ENCODE results near the gene DDAH1.
"Not testable (repeated sequence)": the region's sequence is repeated elsewhere in the genome, so short reads cannot be mapped to it uniquely, and the experiment has no call there.

The DDAH1 gene

DNA sequence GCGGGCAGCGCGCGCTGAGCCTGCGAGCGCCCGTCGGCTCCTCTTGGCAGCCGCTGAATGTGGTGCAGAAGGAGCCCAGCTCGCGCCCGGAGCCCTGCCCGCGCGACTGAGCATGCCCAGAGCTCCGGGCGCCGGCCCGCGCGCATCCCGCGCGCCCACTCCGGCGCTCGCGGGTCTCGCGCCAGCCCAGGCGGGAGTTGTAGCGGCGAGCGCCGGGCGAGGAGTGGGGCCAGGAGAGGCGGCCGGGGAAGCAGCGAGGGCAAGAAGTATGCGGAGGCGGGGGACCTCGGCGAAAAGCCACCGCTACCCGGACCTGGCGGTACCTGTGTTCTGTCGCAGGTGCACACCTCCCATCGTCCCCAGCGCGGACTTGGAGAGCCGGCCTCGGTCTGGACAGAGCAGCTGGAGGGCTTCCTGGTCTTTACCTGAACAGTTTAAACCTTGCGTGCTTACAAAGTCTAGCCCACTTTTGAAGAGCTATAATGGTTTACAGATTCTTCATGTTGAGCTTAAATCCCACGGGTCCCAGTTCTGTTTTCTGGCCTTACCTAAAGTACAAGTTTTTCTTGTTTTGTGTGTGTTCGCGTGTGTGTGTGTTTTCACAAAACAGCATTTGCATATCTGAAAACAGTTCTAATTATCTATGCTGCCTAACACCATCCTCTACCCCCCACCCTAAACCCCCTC lies at the start of gene DDAH1:
DDAH1 (minus strand) TSS at position 61 of the 687 bp plus-strand sequence. CDS start 114 bp downstream, outside the sequence.
- peak; percentile 49 for DNase-seq

- DNase-seq = not testable (repeated sequence)
Observed at GRCh38 chr1:85513998-85514397, 49.0 kb upstream of the DDAH1 start.

DNA sequence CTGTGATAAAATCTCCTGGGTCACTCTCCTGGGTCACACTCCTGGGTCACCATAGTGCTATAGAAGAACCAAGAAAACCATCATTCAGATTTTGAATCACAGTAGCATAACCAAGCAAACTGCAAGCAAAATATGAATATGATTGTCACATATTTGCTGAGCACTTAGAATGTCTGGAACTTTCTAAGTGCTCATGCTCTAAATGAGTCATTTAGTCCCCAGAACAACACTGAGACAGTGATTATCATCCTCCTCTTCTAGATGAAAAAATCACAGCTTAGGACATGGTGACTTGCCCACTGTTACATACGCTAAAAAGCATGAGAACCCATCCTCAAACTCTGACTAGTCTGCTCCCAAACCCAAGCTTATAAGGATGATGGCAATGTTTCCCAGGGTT lies 39.5 kb upstream of the DDAH1 start:
- DNase-seq = no peak

GRCh38 chr1:85502625-85503083 lies 37.7 kb upstream of the DDAH1 start:
- peak; percentile 68 for DNase-seq

GRCh38 chr1:85502171-85502570 lies 37.2 kb upstream of the DDAH1 start:
- DNase-seq = no peak

GRCh38 chr1:85501355-85501898 lies 36.5 kb upstream of the DDAH1 start:
- no peak for DNase-seq

GRCh38 chr1:85496941-85497582 lies 32.1 kb upstream of the DDAH1 start:
- no peak for DNase-seq

DNA sequence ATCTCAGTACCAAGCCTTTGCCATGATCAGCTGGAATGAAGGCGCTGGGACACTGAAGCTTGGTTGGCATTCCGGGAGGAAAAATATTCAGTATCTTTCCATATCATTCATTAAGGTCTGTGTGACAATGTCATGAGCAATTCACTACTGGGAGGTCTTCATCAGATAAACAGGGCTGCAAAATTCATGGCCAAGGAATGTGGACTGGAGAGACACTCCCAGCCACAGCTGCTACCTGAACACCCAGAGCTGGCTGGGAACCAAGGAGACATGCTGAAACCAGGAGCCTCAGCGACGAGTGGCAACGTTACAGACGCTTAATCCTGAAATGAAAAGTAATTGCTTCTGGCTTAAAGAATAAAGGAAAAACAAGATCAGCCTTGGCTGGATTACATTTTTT lies 30.6 kb upstream of the DDAH1 start:
- no peak for DNase-seq

GRCh38 chr1:85494904-85495266 lies 29.9 kb upstream of the DDAH1 start:
- DNase-seq = no peak

DNA sequence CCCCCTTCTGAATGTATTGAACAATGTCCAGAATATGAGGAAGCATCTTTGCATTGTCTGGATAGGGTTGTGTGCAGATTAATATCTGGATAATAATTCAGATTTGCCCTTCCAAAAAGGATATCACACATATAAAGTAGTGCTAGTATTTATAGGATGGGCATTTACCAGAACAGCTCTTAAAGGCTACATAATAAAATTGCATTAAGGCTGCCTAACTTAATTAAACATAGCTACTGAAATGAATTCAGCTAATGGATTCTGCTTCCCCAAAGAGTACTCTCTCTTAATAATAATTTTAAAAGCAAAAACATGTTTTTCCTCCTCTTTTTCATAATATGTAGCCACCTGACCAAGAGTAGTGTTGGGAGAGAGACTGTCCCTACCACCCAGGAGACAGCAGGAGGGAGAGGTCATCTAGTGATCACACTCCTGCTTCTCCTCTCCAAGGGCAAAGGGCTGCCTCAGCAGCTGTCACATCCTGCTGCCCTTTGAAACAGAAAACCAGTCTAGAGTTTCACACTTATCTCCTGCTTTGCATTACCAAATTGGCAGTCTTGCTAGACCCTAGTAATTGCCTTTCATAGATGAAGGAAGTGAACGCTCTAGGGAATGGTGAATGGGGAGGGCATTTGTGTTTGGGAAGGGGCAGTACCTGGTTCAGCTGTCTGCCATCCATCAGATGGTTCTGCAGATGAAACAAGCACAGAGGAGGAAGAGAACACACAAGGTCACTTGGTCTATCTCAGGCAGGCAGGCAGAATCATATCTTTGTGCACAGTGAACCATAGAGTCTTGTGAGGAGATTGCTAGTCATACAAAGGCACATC lies 29.3 kb upstream of the DDAH1 start:
- DNase-seq = no peak

DNA sequence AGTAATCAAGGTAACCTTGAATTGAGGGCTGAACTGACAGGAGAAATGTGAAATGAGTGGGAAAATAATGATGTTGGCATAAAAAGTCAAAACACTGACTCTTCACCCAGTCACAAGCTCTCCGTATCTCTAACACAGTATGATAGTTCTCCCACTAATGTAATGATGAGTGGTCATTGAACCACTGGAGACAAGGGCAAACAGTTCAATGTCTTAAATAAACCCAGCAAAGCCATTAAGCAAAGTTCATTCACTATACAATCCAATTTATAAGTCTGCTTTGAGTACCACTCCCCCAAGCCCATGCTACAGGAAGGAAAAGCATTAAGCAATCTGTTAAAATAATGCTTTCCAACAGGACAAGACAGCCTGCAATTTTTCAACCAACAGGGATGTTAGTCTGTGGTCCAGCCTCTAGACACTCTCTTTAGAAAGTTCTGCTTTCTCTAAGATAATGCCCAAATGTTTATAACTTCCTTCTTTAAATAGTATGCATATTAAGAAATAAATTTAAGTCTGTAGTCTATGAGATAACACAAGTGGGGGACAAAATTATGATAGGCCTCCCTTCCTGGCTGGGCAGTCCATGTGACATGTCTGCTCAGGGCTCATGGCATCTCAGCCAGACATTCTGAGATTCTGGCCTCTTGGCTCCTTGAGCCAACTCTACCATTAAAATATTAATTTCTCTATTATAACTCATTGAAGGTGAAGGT lies 25.5 kb upstream of the DDAH1 start:
- DNase-seq = peak; percentile 28

- DNase-seq = no peak
Observed at GRCh38 chr1:85488126-85488525, 23.2 kb upstream of the DDAH1 start.

- DNase-seq = no peak
Observed at GRCh38 chr1:85485516-85485915, 20.6 kb upstream of the DDAH1 start.

DNA sequence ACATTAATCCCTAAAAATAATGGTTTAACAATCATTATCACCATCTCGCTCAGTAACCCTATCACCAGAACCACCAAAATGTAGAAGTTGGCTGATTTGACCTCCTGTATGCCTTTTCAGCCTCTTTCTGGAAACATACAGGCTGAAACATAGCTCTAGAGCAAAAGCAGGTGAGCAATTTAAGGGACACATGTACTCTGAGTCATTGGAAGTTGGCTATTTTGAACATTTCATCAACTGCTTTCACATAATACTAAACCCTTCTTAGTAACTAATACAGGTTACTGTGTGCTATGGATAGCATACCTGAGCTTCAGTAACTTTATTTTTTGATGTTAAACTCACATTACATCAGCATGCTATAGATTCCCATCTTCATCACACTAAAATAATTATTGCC lies 19.8 kb upstream of the DDAH1 start:
- DNase-seq = no peak

DNA sequence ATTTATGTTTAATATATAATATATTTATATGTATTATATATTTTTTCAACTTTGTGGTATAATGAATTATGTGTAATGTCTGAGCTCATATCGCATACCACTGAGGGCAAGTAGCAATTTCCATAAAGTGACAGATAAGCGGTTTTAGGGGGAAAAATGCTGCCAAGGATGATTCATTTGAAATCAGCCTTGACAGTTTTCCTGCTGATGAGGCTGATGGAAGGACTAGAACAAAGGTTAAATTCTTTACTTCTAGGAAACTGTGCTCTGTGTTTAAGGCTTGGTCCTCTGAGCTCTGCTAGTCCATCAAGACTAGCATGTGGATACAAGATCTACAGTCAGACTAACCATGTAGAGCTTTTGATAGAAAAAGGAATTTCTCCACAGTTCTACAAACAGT lies 19.3 kb upstream of the DDAH1 start:
- no peak for DNase-seq

- no peak for DNase-seq
Observed at GRCh38 chr1:85481688-85482087, 16.7 kb upstream of the DDAH1 start.

GRCh38 chr1:85480566-85480965 lies 15.6 kb upstream of the DDAH1 start:
- DNase-seq = no peak

GRCh38 chr1:85479491-85479890 lies 14.5 kb upstream of the DDAH1 start:
- DNase-seq = no peak

GRCh38 chr1:85478366-85478765 lies 13.4 kb upstream of the DDAH1 start:
- no peak for DNase-seq

DNA sequence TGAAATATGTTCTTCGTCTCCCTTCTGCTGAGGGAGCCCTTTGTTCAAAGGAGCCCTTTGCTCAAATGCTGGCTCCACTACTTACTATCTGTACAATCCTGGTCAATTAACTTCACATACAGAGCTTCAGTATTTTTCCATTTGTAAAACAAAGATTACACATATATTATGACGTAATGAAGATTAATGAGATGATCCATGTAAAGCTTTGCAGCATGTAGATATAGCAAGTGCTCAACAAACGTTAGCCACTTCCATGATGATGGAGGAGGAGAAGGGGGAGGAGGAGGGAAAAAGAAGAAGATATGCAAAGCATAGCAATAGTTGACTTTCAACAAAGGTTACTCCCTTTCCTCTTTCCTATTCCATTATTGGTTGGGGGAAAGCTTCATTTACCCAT lies 10.1 kb upstream of the DDAH1 start:
- DNase-seq = no peak

DNA sequence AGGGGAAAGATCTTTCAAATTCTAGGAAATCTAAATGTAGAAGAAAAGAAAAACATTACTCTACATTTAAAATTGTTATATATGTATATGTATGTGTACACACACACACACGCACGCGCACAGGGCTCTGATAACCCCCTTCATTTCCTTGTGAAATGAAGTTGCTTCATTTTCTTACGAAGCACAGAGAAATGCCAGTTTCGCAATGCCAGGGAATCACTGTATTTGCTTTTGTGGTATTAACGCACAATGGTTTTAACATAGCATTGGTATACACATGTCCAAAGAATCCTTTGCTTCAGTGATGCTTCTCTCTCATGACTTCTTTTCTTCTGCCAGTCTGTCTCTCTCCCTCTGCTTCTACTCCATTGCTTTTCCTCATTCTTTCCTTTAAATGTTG lies 8.4 kb upstream of the DDAH1 start:
- peak; percentile 27 for DNase-seq

GRCh38 chr1:85471558-85471957 lies 6.6 kb upstream of the DDAH1 start:
- DNase-seq = no peak

DNA sequence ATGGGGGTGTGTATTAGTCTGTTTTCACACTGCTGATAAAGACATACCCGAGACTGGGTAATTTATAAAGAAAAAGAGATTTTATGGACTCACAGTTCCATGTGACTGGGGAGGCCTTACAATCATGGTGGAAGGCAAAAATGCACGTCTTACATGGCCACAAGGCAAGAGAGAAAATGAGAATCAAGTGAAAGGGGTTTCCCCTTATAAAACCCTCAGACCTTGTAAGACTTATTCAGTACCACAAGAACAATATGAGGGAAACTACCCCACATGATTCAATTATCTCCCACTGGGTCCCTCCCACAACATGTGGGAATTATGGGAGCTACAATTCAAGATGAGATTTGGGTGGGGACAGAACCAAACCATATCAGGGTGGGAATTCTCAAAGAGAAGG lies 5.2 kb upstream of the DDAH1 start:
- DNase-seq = not testable (repeated sequence)
